ENCODE measurements around the gene C10orf62.
"Not testable (repeated sequence)": the region's sequence is repeated elsewhere in the genome, so short reads cannot be mapped to it uniquely, and the experiment has no call there.

Gene C10orf62

GRCh38 chr10:97632949-97633884 lies 43.7 kb downstream of the C10orf62 start, which contains the start of gene MORN4:
TSS of gene MORN4 (minus strand) at chr10:97633500. CDS start at chr10:97619653, 13,847 bp downstream.
- DNase-seq, result peak; percentile 94

- peak; percentile 30 for DNase-seq
These were observed 44.4 kb downstream of the C10orf62 start for GRCh38 chr10:97633921-97634320.

GRCh38 chr10:97635577-97635976 lies 46.1 kb downstream of the C10orf62 start:
- no peak for DNase-seq

GRCh38 chr10:97639090-97639489 lies 49.6 kb downstream of the C10orf62 start:
- DNase-seq, result not testable (repeated sequence)

- DNase-seq, result peak; percentile 99
These were observed 50.8 kb downstream of the C10orf62 start, which contains the start of gene PI4K2A for GRCh38 chr10:97640174-97640867. TSS of gene PI4K2A (plus strand) at chr10:97640671. CDS start at chr10:97640743, 72 bp downstream.
